Central memory CD4-positive, alpha-beta T cell (primary cell): Measurements from ENCODE around the gene PKP3.
A peak's percentile ranks its signal among the peaks of the same experiment; 100 is the strongest.

Source experiments
- DNase-seq: peaks from one replicate; pipeline ENCODE4 v3.0.0; 2022

PKP3 gene

GRCh38 chr11:363948-364761 lies 29.9 kb upstream of the PKP3 start:
- peak; percentile 62 for DNase-seq

GRCh38 chr11:364991-365725 lies 28.9 kb upstream of the PKP3 start:
- no peak for DNase-seq

- no peak for DNase-seq
These were observed 28.2 kb upstream of the PKP3 start for GRCh38 chr11:365831-366230.

- DNase-seq = no peak
These were observed 26.0 kb upstream of the PKP3 start for GRCh38 chr11:367956-368413.

GRCh38 chr11:368414-369335 lies 25.3 kb upstream of the PKP3 start:
- DNase-seq = no peak

- no peak for DNase-seq
These were observed 24.5 kb upstream of the PKP3 start, which contains the start of gene B4GALNT4 for GRCh38 chr11:369336-370018. Gene B4GALNT4 (plus strand): TSS chr11:369499. CDS start chr11:369804, 305 bp downstream.

- no peak for DNase-seq
These were observed 23.7 kb upstream of the PKP3 start for GRCh38 chr11:370070-370941.

GRCh38 chr11:371051-371450 lies 23.0 kb upstream of the PKP3 start:
- DNase-seq = no peak

- no peak for DNase-seq
These were observed 22.1 kb upstream of the PKP3 start for GRCh38 chr11:371716-372590.

- no peak for DNase-seq
These were observed 20.9 kb upstream of the PKP3 start for GRCh38 chr11:372809-373715.

- DNase-seq = no peak
These were observed 20.1 kb upstream of the PKP3 start for GRCh38 chr11:373716-374551.

GRCh38 chr11:375065-376025 lies 18.7 kb upstream of the PKP3 start:
- no peak for DNase-seq

- no peak for DNase-seq
These were observed 17.4 kb upstream of the PKP3 start for GRCh38 chr11:376531-377173.

- no peak for DNase-seq
These were observed 16.7 kb upstream of the PKP3 start for GRCh38 chr11:377174-377865.

- no peak for DNase-seq
These were observed 16.0 kb upstream of the PKP3 start for GRCh38 chr11:377883-378500.
